GM19467 (cell line): ENCODE results near the gene RNF11.
A peak's percentile ranks its signal among the peaks of the same experiment; 100 is the strongest.

Source experiments
- ATAC-seq: cut with Tn5 transposase; IDR thresholded peaks from one replicate; pipeline ENCODE4 v1.9.1; 2021; ENCODE audit warnings: mild to moderate bottlenecking, moderate library complexity; ENCODE audit not compliant: unreplicated experiment

The RNF11 gene

DNA sequence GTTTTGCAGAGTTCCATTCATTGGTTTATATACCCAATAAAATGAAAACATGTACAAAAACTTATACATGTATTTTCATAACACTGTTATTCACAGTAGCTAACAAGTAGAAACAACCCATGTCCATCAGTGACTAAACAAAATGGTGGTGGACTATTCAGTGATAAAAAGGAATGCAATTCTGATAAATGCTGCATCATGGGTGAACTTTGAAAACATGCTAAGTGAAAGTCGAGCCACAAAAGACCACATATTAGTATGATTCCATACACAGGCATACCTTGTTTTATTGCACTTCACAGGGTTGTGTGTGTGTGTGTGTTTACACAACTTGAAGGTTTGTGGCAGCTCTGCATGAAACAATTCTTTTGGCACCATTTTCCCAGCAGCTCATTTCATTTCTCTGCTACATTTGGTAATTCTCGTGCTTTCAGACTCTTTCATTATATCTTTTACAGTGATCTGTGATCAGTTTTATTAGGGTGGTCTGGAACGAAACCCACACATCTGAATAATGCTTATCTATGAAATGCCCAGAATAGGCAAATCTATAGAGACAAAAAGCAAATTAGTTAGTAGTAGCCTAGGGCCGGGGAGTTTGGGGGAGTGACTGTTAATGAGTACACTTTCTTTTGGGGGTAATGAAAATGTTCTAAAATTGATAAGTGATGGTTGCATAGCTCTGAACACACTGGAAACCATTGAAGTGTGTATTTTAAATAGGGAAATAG is 27.2 kb downstream of the RNF11 start:
- no peak for ATAC-seq

DNA sequence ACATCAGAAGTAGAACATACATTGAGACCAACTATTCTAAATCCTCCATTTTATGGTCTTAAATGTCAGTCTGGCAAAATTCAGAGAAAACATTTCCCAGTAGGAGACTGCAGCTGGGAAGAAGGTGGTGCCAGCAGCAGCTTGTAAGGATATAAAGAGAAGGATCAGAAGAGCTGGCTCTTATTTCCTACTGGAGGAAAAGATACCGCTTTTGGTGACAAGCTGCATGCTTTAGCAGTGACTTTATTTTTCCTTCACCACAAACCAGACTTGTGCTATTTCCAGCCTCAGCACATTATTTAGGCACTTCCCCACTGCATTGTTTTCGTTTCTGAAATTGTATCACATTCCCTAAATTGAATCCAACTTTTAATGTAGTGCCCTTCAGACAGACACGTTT is 28.4 kb downstream of the RNF11 start:
- no peak for ATAC-seq

DNA sequence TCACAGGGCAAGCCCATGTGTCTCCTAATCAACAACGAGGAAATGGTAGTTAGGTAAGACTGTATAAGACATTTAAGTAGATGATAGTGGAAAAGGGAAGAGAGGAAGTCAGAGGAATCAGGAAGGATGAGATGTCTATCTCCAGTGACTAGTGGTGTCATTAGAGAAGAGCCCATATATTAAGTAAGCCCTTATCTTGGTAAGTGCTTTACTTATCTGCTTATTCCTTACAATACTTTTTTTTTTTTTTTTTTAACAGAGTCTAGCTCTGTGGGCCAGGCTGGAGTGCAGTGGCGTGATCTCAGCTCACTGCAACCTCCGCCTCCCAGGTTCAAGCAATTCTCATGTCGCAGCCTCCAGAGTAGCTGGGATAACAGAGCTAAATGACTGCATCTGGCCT is 29.5 kb downstream of the RNF11 start:
- no peak for ATAC-seq

DNA sequence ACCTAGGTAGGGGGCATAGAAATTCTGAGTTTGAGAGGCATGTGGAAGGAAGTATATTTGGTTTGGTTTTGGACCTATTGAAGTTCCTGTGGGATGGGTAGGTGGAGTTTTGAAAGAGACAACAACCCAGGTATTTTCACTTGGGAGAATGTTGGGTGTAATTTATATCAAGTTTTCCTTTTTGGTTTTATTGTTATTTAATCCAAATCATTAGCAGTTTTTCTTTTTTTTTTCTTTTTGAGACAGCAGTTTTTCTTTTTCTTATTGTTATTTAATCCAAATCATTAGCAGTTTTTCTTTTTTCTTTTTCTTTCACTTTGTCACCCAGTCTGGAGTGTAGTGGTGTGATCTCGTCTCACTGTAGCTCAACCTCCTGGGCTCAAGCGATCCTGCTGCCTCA is 30.1 kb downstream of the RNF11 start:
- ATAC-seq: no peak

GRCh38 chr1:51266791-51267190 is 30.7 kb downstream of the RNF11 start:
- ATAC-seq: no peak

- no peak for ATAC-seq
These were observed 32.6 kb downstream of the RNF11 start for GRCh38 chr1:51268634-51269033.

GRCh38 chr1:51270751-51271150 is 34.7 kb downstream of the RNF11 start:
- ATAC-seq: no peak

DNA sequence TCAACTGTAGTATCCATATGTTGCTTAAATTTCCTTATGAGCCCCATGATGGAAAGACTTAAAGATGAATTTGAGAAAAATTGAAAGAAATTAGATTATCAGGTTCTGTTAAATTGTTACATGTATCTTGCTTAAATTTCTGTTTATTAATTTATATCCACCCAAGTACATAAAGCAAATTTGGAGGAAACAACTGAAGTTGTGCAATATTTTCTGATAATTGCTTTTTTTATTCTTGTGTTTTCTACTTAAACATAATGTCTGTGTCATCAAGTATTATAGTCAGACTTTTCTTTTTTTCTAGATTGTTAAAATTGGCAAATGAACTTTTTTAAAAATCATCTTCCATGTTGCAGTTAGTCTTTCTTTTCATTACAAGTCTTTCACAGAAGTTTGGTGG is 36.8 kb downstream of the RNF11 start:
- no peak for ATAC-seq

DNA sequence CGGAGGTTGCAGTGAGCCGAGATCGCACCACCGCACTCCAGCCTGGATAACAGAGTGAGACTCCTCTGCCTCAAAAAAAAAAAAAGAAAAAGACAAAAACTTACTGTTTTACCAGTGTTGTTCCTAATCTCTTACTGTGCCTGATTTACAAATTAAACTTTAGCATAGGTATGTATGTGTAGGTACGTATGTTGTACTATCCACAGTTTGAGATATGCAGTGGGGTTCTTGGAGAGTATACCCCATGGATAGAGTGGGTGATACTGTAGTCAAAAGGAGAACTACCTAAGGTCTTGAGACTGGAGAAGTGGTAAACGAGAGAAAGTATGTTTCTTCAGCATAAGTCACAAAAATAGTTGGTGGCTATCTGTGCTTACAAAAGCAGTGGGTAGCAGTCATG is 38.6 kb downstream of the RNF11 start:
- no peak for ATAC-seq

GRCh38 chr1:51276286-51276685 is 40.2 kb downstream of the RNF11 start:
- no peak for ATAC-seq

DNA sequence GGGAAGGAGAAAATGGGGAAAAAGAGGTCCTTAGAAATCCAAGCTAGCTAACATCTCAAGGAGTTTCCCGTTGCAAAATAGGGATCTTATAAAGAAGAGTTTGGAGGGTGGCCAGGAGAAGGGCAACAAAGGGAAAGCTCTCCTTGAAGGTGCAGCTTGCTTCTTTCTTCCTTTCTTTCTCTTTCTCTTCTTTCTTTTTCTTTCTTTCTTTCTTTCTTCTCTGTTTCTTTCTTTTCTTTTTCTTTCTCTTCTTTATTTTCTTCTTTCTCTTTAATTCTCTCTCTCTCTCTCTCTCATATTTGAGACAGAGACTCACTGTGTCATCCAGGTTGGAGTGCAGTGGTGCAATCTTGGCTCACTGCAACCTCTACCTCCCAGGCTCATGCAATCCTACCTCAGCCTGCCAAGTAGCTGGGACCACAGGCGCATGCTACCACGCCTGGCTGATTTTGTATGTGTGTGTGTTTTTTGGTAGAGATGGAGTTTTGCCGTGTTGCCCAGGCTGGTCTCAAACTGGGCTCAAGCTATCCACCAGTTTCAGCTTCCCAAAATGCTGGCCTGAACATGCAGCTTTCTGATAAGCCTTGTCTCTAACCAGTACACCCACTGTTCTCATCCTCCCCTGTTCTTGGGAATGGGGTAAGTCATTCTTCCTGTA is 44.4 kb downstream of the RNF11 start:
- no peak for ATAC-seq

GRCh38 chr1:51281807-51282206 is 45.7 kb downstream of the RNF11 start:
- no peak for ATAC-seq

DNA sequence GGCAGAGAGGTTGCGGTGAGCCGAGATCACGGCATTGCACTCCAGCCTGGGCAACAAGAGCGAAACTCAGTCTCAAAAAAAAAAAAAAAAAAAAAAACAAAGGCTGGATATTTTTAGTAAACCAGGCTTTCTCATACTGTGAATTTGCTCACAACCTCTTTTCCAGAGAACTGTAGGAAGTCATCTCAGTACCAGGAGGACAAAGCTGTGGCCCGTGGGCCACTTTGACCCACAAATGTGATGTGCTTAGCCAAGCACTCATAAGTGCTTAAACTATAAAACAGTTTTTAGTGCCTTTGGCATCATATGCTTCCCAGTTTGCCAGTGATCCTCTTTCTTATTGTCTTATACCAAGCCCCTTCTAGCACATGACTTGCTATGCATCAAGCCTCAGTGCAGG is 46.5 kb downstream of the RNF11 start:
- ATAC-seq: no peak

DNA sequence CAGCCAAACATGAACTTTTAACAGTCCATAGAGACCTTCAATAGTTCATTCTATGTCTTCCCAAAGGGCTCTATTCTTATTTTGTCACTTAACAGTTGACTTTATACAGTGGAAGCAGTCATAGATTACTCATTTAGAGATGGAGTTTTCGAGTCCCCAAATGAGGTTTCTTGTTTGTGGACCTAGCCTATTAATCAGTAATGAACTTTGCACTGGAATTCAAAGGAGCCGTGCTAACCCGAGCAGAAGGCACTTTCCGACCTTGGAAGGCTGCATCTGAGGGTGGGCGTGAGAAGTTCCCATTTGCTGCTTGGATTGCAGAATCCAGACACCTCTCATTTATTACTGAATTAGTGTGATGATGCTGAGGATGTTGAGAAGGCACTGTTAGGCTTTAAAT is 47.9 kb downstream of the RNF11 start:
- ATAC-seq: no peak

DNA sequence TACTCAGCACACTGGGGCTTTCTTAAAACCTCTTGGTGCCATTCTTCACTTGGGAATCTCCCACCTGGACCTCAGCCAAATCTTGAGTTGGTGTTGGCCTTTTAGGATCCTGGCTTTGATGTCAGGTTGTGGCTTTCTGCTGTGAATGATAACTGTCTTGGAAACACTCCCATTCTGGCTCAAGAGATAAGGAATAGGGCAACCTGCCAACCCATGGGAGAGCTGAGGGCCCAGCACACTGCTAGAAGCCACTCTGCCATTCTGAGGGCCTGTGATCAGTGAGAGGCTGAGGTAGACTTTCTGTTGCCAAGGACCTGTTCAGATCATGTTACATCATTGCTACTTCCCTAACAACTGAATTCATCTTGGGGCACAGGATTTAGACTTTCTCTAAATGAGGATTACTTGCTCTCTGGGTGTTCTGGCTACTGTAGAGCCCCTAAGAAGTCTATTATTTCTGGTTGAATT is 48.4 kb downstream of the RNF11 start:
- ATAC-seq: peak; percentile 43

- peak; percentile 89 for ATAC-seq
These were observed 49.0 kb downstream of the RNF11 start for GRCh38 chr1:51285055-51285454.

GRCh38 chr1:51287966-51288365 is 51.9 kb downstream of the RNF11 start:
- ATAC-seq: no peak

DNA sequence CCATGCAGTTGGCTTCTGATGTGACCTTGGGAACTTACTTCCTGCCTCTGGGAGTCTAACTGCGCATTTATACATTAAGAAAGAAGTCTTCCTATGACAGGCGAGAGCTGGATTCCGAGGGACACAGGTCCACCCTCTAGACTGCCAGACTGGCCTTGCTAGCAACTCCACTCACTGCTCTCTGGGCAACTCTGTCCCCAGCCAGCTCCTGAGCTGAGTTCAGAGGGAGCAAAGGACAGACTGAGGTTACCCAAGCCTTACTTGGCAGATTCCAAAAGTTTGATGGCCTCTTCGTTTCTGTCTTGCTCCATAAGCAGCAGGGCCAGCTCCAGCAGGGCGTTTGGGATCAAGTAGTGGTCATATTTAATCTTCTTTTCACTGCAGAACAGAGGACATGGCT is 52.5 kb downstream of the RNF11 start:
- no peak for ATAC-seq

DNA sequence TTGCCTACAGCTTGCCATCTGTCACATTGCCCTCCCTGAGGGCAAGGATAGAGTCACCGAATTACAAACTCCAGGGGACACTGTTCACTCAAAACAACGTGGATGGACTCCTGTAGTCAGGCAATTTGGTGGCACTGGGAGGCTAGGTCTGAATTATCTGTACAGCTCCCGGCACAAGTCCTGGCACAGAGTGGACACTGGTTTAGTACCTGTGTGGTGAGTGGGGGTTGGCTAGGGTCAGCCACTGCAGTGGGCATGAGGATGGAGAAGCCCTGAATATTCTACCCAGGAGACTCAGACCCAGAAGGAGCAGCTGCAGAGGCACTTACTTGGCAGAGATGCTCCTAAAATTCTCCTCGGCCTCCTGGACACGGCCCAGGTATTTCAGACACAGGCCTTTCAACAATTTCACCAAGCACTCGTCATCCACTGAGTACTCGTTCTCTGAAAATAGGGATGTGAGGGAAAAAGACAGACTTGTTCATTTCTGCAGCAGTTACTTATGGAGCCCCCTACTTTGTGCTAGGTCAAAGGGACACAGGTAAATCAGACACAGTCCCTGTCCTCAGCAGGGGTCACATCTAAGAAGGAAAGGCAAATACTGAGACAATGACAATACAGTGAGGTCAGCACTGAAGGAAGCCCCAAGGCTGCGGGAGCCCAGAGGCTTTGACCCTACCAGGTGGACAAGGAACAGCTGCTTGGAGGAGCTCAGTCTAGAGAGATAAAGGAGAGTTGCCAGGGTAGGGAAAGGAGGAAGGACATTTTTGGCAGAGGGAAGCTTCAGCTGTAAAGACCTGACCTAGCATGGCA is 53.8 kb downstream of the RNF11 start:
- no peak for ATAC-seq

GRCh38 chr1:51290489-51290847 is 54.4 kb downstream of the RNF11 start:
- ATAC-seq: no peak

DNA sequence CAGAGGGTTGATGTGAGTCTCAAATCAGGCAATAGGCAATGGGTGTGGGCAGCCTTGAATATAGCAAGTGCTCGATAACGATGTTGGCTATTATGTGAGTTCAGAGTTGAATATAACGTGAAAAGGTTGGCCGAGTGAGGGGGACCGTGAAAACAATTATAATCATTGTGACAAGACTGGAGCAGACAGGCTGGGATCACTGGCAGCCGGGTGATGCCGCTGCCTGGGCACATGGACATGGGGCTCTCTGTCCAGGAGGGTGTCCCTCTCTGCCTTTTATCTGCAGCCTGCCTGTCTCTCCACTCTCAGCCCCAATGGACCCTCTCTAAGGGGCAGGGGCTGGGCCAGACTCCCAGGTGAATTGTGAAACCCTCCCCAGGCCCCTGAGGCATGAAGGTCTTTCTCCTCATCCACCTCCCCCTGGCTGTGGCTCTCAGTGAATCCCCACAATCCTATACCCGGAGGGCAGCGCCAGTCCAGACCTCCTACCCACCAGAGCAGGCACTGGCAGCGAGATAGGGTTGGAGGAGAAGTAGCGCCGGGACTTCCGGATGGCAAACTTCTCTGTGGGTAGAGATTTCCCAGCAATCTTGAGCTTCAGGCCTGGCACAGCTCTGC is 57.9 kb downstream of the RNF11 start:
- no peak for ATAC-seq
